ENCODE data around the gene TMX2.

TMX2 gene

GRCh38 chr11:57735619-57736298 lies 23.4 kb downstream of the TMX2 start:
- in situ Hi-C loops (cut with MboI; ENCODE audit: low sequenced_read_pairs, unreplicated experiment): no loop called here
- DNase-seq (ENCODE audit: low spot score): no peak
- TF ChIP-seq CTCF (IDR thresholded peaks at IDR 0.05; ENCODE audit: borderline replicate concordance, control extremely low read depth, extremely low read depth, insufficient read depth, missing control alignments): no peak

DNA sequence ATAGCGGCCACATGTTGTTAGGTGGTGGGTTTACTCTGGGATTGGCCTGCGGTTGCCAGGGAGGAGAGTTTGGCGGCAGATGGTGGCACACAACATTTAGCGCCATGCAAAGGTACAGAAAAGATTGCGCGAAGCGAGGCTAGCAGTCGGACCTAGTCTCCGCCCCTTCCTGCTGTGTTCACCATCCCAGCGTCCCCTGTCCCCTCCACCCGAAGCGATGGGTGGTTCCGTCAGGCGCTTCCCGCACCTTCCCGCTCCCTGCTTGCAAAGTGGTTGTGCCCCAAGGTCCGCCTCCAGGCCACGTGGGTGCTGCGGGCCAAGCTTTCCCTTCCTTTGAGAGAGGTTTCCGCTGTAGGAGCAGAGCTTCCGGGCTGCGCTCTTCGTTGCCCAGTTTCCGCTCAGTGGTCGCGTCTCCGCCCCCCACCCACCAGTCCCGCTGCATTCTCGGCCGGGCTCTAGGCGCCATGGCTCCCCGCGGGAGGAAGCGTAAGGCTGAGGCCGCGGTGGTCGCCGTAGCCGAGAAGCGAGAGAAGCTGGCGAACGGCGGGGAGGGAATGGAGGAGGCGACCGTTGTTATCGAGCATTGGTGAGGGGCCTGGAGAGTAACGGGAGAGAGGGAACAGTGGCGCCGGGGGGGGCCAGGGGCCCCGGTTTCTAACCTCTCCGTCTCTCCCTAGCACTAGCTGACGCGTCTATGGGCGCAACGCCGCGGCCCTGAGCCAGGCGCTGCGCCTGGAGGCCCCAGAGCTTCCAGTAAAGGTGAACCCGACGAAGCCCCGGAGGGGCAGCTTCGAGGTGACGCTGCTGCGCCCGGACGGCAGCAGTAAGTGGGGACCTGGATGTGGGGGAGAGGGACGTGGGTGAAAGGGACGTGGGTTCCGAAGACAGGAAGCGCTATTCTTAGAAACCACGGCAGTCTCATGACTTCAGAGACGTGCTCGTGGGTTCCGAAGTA lies 29.0 kb downstream of the TMX2 start, which contains the start of gene SELENOH:
SELENOH (plus strand) TSS at position 360 of the 955 bp plus-strand sequence; CDS start at position 465, 105 bp downstream.
- peak; percentile 93 for DNase-seq (ENCODE audit: low spot score)
- in situ Hi-C loops (cut with MboI; ENCODE audit: low sequenced_read_pairs, unreplicated experiment): loop anchor here (10.0 kb wide), 1 partner anchor 53 kb away; no protein-coding TSS in a partner anchor
- TF ChIP-seq CTCF (IDR thresholded peaks at IDR 0.05; ENCODE audit: borderline replicate concordance, control extremely low read depth, extremely low read depth, insufficient read depth, missing control alignments): no peak

- TF ChIP-seq CTCF (IDR thresholded peaks at IDR 0.05; ENCODE audit: borderline replicate concordance, control extremely low read depth, extremely low read depth, insufficient read depth, missing control alignments): no peak
- DNase-seq (ENCODE audit: low spot score): no peak
- in situ Hi-C loops (cut with MboI; ENCODE audit: low sequenced_read_pairs, unreplicated experiment): loop anchor here (10.0 kb wide), 1 partner anchor 53 kb away; no protein-coding TSS in a partner anchor
Measured at GRCh38 chr11:57742087-57742452, 29.7 kb downstream of the TMX2 start.

DNA sequence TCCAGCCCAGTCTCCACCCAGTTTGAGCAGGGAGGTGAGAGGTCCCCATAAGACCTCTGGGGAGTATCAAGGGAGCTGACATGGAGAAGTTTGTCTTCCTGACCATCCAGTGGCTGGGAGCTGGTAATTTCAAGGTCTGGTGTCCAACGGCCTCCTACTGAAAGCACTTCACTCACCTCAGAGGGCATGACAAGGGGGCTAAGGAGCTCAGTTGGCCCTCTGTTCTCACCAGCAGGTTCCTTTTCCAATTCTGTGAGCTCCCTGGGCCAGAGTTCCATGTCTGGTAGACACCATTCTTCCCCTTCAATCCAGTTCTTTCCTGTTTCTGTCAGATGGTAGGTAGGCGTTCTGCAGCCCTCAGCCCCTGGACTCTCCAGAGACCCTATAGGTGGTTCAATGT lies 32.0 kb downstream of the TMX2 start:
- in situ Hi-C loops (cut with MboI; ENCODE audit: low sequenced_read_pairs, unreplicated experiment): loop anchor here (10.0 kb wide), 1 partner anchor 50 kb away; no protein-coding TSS in a partner anchor
- no peak for TF ChIP-seq CTCF (IDR thresholded peaks at IDR 0.05; ENCODE audit: borderline replicate concordance, control extremely low read depth, extremely low read depth, insufficient read depth, missing control alignments)

DNA sequence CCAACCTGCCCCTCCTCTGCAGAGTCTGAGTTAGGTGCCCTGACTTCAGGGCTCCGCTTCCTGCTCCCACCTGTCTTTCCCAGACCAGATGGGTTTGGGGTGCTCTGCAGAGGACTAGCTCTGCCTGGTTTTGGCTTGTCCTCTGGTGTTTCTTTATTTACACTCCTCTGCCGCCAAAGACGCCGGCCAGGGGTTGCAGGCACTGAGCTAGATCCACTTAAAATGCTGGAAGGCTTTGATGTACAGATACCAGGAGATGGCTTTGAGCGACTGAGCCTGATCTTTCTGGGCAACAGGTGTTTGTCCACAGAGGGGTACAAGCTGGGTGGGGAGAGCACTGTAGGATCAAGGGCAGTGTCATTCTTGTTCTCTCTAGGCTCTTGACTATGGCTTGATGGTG lies 32.8 kb downstream of the TMX2 start:
- in situ Hi-C loops (cut with MboI; ENCODE audit: low sequenced_read_pairs, unreplicated experiment): loop anchor here (10.0 kb wide), 1 partner anchor 50 kb away; no protein-coding TSS in a partner anchor
- no peak for TF ChIP-seq CTCF (IDR thresholded peaks at IDR 0.05; ENCODE audit: borderline replicate concordance, control extremely low read depth, extremely low read depth, insufficient read depth, missing control alignments)
- no peak for DNase-seq (ENCODE audit: low spot score)

More for the DNA sequence above, 32.0 kb downstream of the TMX2 start:
- DNase-seq (ENCODE audit: low spot score): no peak

- in situ Hi-C loops (cut with MboI; ENCODE audit: low sequenced_read_pairs, unreplicated experiment): loop anchor here (10.0 kb wide), 1 partner anchor 48 kb away; no protein-coding TSS in a partner anchor
- no peak for TF ChIP-seq CTCF (IDR thresholded peaks at IDR 0.05; ENCODE audit: borderline replicate concordance, control extremely low read depth, extremely low read depth, insufficient read depth, missing control alignments)
- no peak for DNase-seq (ENCODE audit: low spot score)
Measured at GRCh38 chr11:57746920-57747319, 34.5 kb downstream of the TMX2 start.
